Mucosa of descending colon (tissue), 3 donors: ENCODE measurements around the gene GALNT11. TPM values are rescaled to one million over a fixed set of nuclear protein-coding genes. Genes with fewer than 3 reads are reported as not detected.

ENCODE experiments used
- ATAC-seq: fragments of 200-7000 bp; cut with Tn5 transposase; one replicate; pipeline ENCODE4 v1.9.1; 2020; ENCODE audit warnings: mild to moderate bottlenecking, moderate library complexity
- DNase-seq, 3 donors: peaks; one replicate each; pipeline ENCODE4 v3.0.0-alpha.2; 2020
- H3K36me3 ChIP-seq: fragments of 200-600 bp; one replicate; pipeline ENCODE4 v1.8.0; 2021; ENCODE audit warnings: low read depth, mild to moderate bottlenecking
- H3K4me1 ChIP-seq: fragments of 200-600 bp; one replicate; pipeline ENCODE4 v1.8.0; 2021; ENCODE audit warnings: low read depth, mild to moderate bottlenecking
- H3K4me3 ChIP-seq: fragments of 200-600 bp; one replicate; pipeline ENCODE4 v1.8.0; 2021; ENCODE audit warnings: mild to moderate bottlenecking
- H3K9me3 ChIP-seq: fragments of 200-600 bp; one replicate; pipeline ENCODE4 v1.8.0; 2021; ENCODE audit warnings: mild to moderate bottlenecking
- intact Hi-C, 2 donors: fragments of 100-400 bp; cut with DNase I in 1 of 2; cut with micrococcal nuclease in 1 of 2; formaldehyde crosslinking; loops; one replicate each; pipeline versions ENCODE4 v1.11.0 to v1.11.1; 2022; cut with DNase I, micrococcal nuclease
- total RNA-seq, 3 donors: library from RNA; stranded (reverse); fragmentation: NEBNext Ultra II Directional in 2 of 3; extraction: Animal tissue kit (Norgen Biotek cat#: 25700) in 2 of 3; gene quantifications; one replicate each; pipeline versions ENCODE4 v1.2.1 to v1.2.4, GENCODE V29; 2021 to 2023
- TF ChIP-seq, protein P1 (sequence below): fragments of 200-600 bp; IDR thresholded peaks from one replicate; pipeline ENCODE4 v1.8.0; 2022; ENCODE audit warnings: antibody characterized with exemption, mild to moderate bottlenecking
- donor health status: DM: no; HTN: no; CAD: no; lungs with moderate emphysema.
- donor health status: DM: no; HTN: no; CAD: no.
- donor health status: DM: no; HTN: yes; CAD: no.

Gene GALNT11
- total RNA-seq, 3 donors from 2014 or later: 16.2 to 29.3 (median 21.9) TPM

DNA sequence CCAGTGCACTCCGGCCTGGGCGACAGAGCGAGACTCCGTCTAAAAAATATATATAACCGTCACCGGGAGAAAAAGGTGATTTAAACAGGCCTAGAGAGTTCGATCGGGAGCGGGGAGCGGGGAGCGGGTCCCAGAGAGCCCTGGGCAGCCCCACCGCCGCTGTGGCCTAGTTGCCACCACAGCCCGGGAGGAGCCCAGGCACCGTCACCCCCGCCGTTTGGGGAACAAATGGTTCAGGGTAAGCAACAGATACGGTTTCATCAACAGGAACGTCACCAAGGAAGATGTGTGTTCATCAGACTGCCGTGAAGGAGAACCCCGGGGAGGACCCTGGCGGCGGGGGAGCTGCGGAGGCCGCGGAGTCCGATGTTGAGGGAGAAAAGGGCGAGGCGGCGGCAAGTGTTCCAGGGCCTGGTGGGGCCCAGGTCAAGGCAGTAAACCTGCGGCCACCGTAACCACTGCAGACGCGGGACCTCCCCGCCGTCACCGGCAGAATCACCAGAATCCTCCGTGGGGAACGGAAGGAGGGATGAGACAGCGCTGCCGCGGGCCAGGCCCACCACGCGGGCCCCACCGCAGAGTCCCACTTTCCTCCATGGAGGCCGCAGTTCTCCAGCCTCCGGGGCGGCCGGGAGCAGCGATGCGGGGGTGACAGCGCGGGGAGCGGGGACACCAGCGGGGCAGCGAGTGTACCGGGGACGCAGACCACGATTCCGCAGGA is 103.4 kb downstream of the GALNT11 start:
- Histone ChIP-seq H3K4me3 (no peak overlapping the region), H3K36me3 (peaks cover under 1% of the 10 kb centered on the region), H3K4me1 (no peaks in the 10 kb centered on the region), H3K9me3 (peaks cover 3% of the 10 kb centered on the region)
- TF ChIP-seq, protein P1, sequence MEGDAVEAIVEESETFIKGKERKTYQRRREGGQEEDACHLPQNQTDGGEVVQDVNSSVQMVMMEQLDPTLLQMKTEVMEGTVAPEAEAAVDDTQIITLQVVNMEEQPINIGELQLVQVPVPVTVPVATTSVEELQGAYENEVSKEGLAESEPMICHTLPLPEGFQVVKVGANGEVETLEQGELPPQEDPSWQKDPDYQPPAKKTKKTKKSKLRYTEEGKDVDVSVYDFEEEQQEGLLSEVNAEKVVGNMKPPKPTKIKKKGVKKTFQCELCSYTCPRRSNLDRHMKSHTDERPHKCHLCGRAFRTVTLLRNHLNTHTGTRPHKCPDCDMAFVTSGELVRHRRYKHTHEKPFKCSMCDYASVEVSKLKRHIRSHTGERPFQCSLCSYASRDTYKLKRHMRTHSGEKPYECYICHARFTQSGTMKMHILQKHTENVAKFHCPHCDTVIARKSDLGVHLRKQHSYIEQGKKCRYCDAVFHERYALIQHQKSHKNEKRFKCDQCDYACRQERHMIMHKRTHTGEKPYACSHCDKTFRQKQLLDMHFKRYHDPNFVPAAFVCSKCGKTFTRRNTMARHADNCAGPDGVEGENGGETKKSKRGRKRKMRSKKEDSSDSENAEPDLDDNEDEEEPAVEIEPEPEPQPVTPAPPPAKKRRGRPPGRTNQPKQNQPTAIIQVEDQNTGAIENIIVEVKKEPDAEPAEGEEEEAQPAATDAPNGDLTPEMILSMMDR: no peak
- ATAC-seq: no peak
- intact Hi-C loops: no loop called here
- no peak for DNase-seq

DNA sequence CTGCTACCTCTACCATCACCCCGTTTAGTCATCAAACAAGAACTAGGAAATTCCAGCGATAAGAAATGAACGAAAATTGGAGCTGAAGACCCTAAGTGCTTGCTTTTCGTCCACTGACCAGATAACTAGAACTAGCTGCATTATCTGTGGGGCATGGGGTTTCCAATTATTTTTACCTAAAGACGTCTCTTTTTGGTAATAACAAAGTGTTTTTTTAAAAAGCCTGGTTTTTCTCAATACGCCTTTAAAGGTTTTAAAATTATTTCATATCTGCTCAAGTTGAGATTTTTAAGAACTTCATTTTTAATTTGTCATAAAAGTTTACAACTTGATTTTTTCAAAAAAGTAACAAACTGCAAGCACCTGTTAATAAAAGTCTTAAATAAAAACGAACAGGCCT is 104.2 kb downstream of the GALNT11 start:
- no peak for ATAC-seq
- Histone ChIP-seq H3K4me1 (no peaks in the 10 kb centered on the region), H3K4me3 (no peak overlapping the region), H3K9me3 (peaks cover 3% of the 10 kb centered on the region), H3K36me3 (no peaks in the 10 kb centered on the region)
- TF ChIP-seq, protein P1: no peak
- intact Hi-C loops: no loop called here
- no peak for DNase-seq

DNA sequence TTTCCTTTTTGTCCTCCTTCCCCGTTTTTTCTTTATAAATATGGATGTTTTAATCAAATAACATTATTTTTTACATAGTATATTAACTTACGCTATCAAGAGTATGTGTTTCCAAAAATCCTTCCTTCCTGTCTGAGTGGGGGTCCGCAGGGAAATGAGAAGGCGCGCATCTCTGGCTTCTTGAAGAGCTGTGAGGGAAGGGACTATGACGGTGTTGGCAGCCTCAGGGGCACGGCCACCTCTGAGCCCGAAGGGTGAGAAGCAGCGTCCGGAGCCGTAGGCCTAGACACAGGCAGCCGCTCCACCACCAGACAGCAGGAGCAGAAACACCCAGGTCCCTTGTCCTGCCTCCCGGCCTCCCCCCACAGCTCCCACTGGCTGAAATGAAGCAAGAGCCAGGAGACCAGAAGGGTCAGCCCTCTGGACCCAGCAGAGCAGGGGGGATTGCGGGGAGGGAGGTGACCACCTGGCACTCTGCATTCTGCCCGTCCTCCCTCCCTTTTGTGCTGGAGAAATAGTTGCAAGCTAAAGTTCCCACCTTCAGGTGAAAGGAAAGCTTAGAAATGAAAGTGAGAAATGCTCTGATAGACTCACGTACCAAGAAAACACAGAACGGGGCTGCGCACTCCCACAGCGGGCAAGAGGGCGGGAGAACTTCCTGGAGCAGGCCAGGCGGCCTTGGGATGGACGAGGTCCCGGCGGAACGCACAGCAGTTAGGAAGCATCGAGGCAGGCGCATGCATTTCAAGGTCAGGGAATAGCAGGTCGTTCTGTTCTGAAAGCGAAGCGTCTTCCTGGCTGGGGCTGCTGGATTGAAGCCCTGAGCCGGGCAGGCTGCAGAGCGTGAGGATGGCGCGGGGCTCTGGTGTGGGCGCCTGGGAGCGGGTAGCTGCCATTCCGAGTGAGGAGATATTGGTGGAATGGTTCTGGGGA is 105.5 kb downstream of the GALNT11 start:
- H3K4me1 ChIP-seq: no peaks in the 10 kb centered on the region
- DNase-seq (no peak), ATAC-seq (no peak)
- no peaks in the 10 kb centered on the region for H3K9me3 ChIP-seq
- intact Hi-C loops: no loop called here
- no peaks in the 10 kb centered on the region for H3K36me3 ChIP-seq
- TF ChIP-seq, protein P1: no peak
- H3K4me3 ChIP-seq: no peak overlapping the region

DNA sequence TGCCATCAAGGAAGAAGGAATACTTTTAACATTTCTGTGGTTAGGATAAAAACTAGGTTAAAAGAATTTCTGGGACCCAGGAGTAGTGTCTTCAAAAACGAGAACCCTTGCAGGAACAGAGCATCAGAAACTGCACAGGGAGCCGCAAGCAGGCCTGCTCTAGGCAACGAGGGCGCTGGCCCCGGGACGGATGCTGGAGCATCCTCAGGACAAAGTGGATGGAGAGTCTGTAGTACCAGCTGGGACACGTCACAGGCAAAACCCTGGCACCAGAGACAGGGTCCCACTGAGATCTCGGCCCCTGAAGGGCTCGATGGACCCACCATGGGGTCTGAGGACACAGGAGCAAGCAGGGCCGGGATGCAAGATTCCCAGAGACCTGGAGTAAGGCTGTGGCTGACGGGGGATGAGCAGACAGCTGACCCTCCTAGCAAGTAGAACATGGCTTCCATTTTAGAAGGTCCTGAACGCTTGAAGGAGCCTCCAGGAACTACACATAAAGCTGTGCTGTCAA is 106.6 kb downstream of the GALNT11 start:
- intact Hi-C loops: no loop called here
- no peaks in the 10 kb centered on the region for H3K36me3 ChIP-seq

DNA sequence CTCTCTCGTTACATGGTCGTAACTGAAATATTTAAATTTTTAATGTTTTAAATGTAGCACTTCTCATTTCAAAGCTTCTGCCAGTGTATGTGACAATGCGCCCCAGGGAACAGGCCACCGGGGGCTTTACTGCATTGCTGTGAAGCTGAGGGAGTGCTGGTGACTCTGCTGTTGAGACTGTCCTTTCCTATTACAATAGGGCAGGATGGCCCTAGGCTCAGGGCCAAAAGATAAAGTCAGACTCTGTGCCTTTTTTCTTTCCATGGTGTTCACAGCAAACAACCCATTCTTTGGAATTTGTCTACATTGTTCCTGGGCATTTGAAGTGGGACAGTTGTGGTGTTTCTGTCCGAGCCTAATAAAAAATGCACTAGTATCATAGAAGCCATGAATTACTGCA is 107.3 kb downstream of the GALNT11 start:
- no peak for DNase-seq
- Histone ChIP-seq H3K9me3 (no peaks in the 10 kb centered on the region), H3K36me3 (no peaks in the 10 kb centered on the region), H3K4me3 (no peak overlapping the region), H3K4me1 (no peaks in the 10 kb centered on the region)
- intact Hi-C loops: no loop called here
- ATAC-seq: no peak
- TF ChIP-seq, protein P1: no peak

More for the DNA sequence above, 106.6 kb downstream of the GALNT11 start:
- DNase-seq (no peak), ATAC-seq (no peak)
- Histone ChIP-seq H3K4me3 (no peak overlapping the region), H3K4me1 (no peaks in the 10 kb centered on the region), H3K9me3 (no peaks in the 10 kb centered on the region)
- TF ChIP-seq, protein P1: no peak
